GM18508 (cell line): ENCODE results near the gene MICAL3.

Experiments used
- ATAC-seq: cut with Tn5 transposase; IDR thresholded peaks from one replicate; pipeline ENCODE4 v1.9.1; 2021; ENCODE audit warnings: moderate number of reproducible peaks; ENCODE audit not compliant: insufficient read depth, unreplicated experiment

The MICAL3 gene

GRCh38 chr22:17754233-17754925 is 270.0 kb downstream of the MICAL3 start:
- no peak for ATAC-seq

GRCh38 chr22:17753401-17753989 is 270.9 kb downstream of the MICAL3 start:
- ATAC-seq: no peak

- ATAC-seq: no peak
Observed at GRCh38 chr22:17751596-17751995, 272.8 kb downstream of the MICAL3 start.

GRCh38 chr22:17749605-17750395 is 274.6 kb downstream of the MICAL3 start:
- no peak for ATAC-seq

GRCh38 chr22:17748555-17749353 is 275.6 kb downstream of the MICAL3 start:
- ATAC-seq: no peak

- no peak for ATAC-seq
Observed at GRCh38 chr22:17746916-17747315, 277.4 kb downstream of the MICAL3 start.

GRCh38 chr22:17744430-17744829 is 279.9 kb downstream of the MICAL3 start:
- ATAC-seq: no peak

- ATAC-seq: no peak
Observed at GRCh38 chr22:17743661-17744411, 280.5 kb downstream of the MICAL3 start.

GRCh38 chr22:17742527-17742902 is 281.8 kb downstream of the MICAL3 start:
- ATAC-seq: peak; percentile 50

GRCh38 chr22:17741866-17742526 is 282.4 kb downstream of the MICAL3 start:
- ATAC-seq: no peak

GRCh38 chr22:17739196-17739975 is 285.0 kb downstream of the MICAL3 start:
- no peak for ATAC-seq

- ATAC-seq: no peak
Observed at GRCh38 chr22:17738386-17739128, 285.8 kb downstream of the MICAL3 start.
